ENCODE results near the gene C1orf21.
A peak's percentile ranks its signal among the peaks of the same experiment; 100 is the strongest.

The C1orf21 gene

GRCh38 chr1:184555665-184556641 lies 169.1 kb downstream of the C1orf21 start:
- DNase-seq (ENCODE audit: low read depth): no peak

GRCh38 chr1:184556665-184557064 lies 169.8 kb downstream of the C1orf21 start:
- no peak for DNase-seq (ENCODE audit: low read depth)

- DNase-seq (ENCODE audit: low read depth): no peak
These were observed 170.9 kb downstream of the C1orf21 start for GRCh38 chr1:184557423-184558347.

- no peak for DNase-seq (ENCODE audit: low read depth)
These were observed 171.9 kb downstream of the C1orf21 start for GRCh38 chr1:184558691-184559090.

GRCh38 chr1:184559117-184559713 lies 172.4 kb downstream of the C1orf21 start:
- DNase-seq (ENCODE audit: low read depth): no peak

GRCh38 chr1:184562806-184563205 lies 176.0 kb downstream of the C1orf21 start:
- DNase-seq (ENCODE audit: low read depth): no peak

GRCh38 chr1:184563308-184563707 lies 176.5 kb downstream of the C1orf21 start:
- DNase-seq (ENCODE audit: low read depth): peak; percentile 46

GRCh38 chr1:184567009-184567408 lies 180.2 kb downstream of the C1orf21 start:
- DNase-seq (ENCODE audit: low read depth): peak; percentile 67

- DNase-seq (ENCODE audit: low read depth): peak; percentile 79
These were observed 180.8 kb downstream of the C1orf21 start for GRCh38 chr1:184567637-184568036.

- DNase-seq (ENCODE audit: low read depth): no peak
These were observed 181.3 kb downstream of the C1orf21 start for GRCh38 chr1:184568148-184568547.

- DNase-seq (ENCODE audit: low read depth): no peak
These were observed 182.3 kb downstream of the C1orf21 start for GRCh38 chr1:184569106-184569505.

- DNase-seq (ENCODE audit: low read depth): no peak
These were observed 187.8 kb downstream of the C1orf21 start for GRCh38 chr1:184574588-184574987.

- no peak for DNase-seq (ENCODE audit: low read depth)
These were observed 190.0 kb downstream of the C1orf21 start for GRCh38 chr1:184576822-184577221.

- no peak for DNase-seq (ENCODE audit: low read depth)
These were observed 190.5 kb downstream of the C1orf21 start for GRCh38 chr1:184577319-184577718.

- no peak for DNase-seq (ENCODE audit: low read depth)
These were observed 195.6 kb downstream of the C1orf21 start for GRCh38 chr1:184582411-184582810.

GRCh38 chr1:184583849-184584248 lies 197.0 kb downstream of the C1orf21 start:
- no peak for DNase-seq (ENCODE audit: low read depth)

- no peak for DNase-seq (ENCODE audit: low read depth)
These were observed 201.9 kb downstream of the C1orf21 start for GRCh38 chr1:184588701-184589100.

- DNase-seq (ENCODE audit: low read depth): no peak
These were observed 203.4 kb downstream of the C1orf21 start for GRCh38 chr1:184590163-184590750.

GRCh38 chr1:184593597-184593996 lies 206.8 kb downstream of the C1orf21 start:
- no peak for DNase-seq (ENCODE audit: low read depth)

- DNase-seq (ENCODE audit: low read depth): peak; percentile 70
These were observed 208.8 kb downstream of the C1orf21 start for GRCh38 chr1:184595596-184595995.

- no peak for DNase-seq (ENCODE audit: low read depth)
These were observed 210.3 kb downstream of the C1orf21 start for GRCh38 chr1:184596950-184597645.

Measured in EH (cell line).